Sigmoid colon (tissue), 4 donors: ENCODE data around the gene ALKBH7.

ENCODE experiments used
- CTCF ChIP-seq, 4 experiments: fragments of 450-650 bp in 3 of 4; fragments of 200-600 bp in 1 of 4; IDR thresholded peaks; one replicate each; pipeline ENCODE4 v1.5.1; 2016 to 2019; ENCODE audit warnings: antibody characterized with exemption in 4 of 4, mild to moderate bottlenecking in 3 of 4, moderate library complexity in 2 of 4
- POLR2A ChIP-seq, 2 donors: fragments of 450-650 bp; IDR thresholded peaks; one replicate each; pipeline ENCODE4 v1.6.1; 2016; ENCODE audit warnings: antibody characterized with exemption in 2 of 2, mild to moderate bottlenecking in 2 of 2, moderate library complexity in 2 of 2
- POLR2AphosphoS5 ChIP-seq, 4 donors: sonication (generic); formaldehyde crosslinking; IDR thresholded peaks; one replicate each; pipeline ENCODE4 v1.6.1; 2017; ENCODE audit warnings: antibody characterized with exemption in 4 of 4

DNA sequence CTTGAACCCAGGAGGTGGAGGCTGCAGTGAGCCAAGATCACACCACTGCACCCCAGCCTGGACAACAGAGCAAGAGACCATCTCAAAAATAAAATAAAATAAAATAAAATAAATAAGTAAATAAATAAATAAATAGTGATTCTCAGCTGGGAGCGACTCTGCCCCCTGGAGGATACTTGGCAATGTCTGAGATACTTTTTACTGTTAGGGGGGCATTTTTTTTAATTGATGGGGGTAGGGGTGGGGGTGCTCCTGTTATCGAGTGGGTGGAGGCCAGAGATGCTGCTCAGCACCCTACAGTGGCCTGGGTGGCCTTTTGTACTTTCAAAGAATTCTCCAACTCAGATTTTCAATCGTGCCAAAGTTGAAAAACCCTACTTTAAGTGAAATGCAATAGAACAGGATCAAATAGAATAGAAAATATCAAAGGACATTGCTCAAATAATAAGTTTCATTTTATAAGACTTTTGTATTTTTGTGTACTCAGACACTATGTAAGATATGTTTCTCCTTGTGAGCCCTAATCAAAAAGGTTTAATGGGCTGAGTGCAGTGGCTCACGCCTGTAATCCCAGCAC is 18.4 kb upstream of the ALKBH7 start:
- no peak for TF ChIP-seq CTCF (IDR thresholded peaks at IDR 0.05)
- no peak for TF ChIP-seq POLR2AphosphoS5 (IDR thresholded peaks at IDR 0.05)
- no peak for TF ChIP-seq POLR2A (IDR thresholded peaks at IDR 0.05)
